Muscle of leg (tissue), 11 donors: ENCODE measurements around the gene CDC42BPA. TPM values are rescaled to one million over a fixed set of nuclear protein-coding genes. Genes with fewer than 3 reads are reported as not detected.
"Not testable (repeated sequence)": the region's sequence is repeated elsewhere in the genome, so short reads cannot be mapped to it uniquely, and the experiment has no call there.

Source experiments
- DNase-seq: peaks from one replicate; pipeline ENCODE4 v3.0.0; 2013
- H3K27ac ChIP-seq: one replicate; pipeline ENCODE4 v1.5.1; 2013; ENCODE audit warnings: mild to moderate bottlenecking, low read length, control low read depth
- H3K27me3 ChIP-seq: one replicate; pipeline ENCODE4 v1.6.1; 2013; ENCODE audit warnings: low read length; ENCODE audit not compliant: control insufficient read depth, insufficient read depth
- H3K36me3 ChIP-seq: one replicate; pipeline ENCODE4 v1.6.1; 2013; ENCODE audit warnings: low read length; ENCODE audit not compliant: control insufficient read depth, insufficient read depth
- H3K4me1 ChIP-seq: one replicate; pipeline ENCODE4 v1.6.1; 2013; ENCODE audit warnings: low read length; ENCODE audit not compliant: control insufficient read depth, insufficient read depth
- H3K4me3 ChIP-seq: one replicate; pipeline ENCODE4 v1.5.1; 2013; ENCODE audit warnings: low read length, control low read depth
- H3K9me3 ChIP-seq: replicated peaks from 2 replicates; pipeline ENCODE4 v1.6.1; 2013; ENCODE audit warnings: low read depth, low read length; ENCODE audit not compliant: control insufficient read depth
- WGBS: methylation state at CpG from one replicate; pipeline ENCODE4 v1.1.5; 2013; ENCODE audit warnings: missing lambda C conversion rate; ENCODE audit not compliant: insufficient coverage; 5-methylcytosine and 5-hydroxymethylcytosine counted together
- polyA plus RNA-seq, 8 donors: library from polyadenylated mRNA; unstranded; fragments of 120-200 nt; gene quantifications; one replicate each; pipeline versions ENCODE4 v1.2.1 to v1.2.3, GENCODE V29; 2013; ENCODE audit warnings: inconsistent platforms in 1 of 8, low replicate concordance in 1 of 8; ENCODE audit not compliant: insufficient read length in 8 of 8, insufficient read depth in 1 of 8
- total RNA-seq: library from RNA; stranded (reverse); fragments of 120-200 nt; gene quantifications from one replicate; pipeline ENCODE4 v1.2.4, GENCODE V29; 2013

The CDC42BPA gene
- total and polyA plus RNA-seq, 9 donors: 22.0 to 38.2 (median 29.3) TPM

- H3K4me1 ChIP-seq: no peaks in the 10 kb centered on the region
- H3K4me3 ChIP-seq: no peak overlapping the region
- no peaks in the 10 kb centered on the region for H3K9me3 ChIP-seq
- 83% methylated on average over 1 of the region's 1 CpG for WGBS
- no peak for DNase-seq
- H3K27me3 ChIP-seq: no peaks in the 10 kb centered on the region
- H3K36me3 ChIP-seq: peaks cover 7% of the 10 kb centered on the region
- no peak overlapping the region for H3K27ac ChIP-seq
Measured at GRCh38 chr1:227124473-227124872, 193.8 kb downstream of the CDC42BPA start.

GRCh38 chr1:227120826-227121225, 197.5 kb downstream of the CDC42BPA start:
- WGBS: 87% methylated on average over 7 of the region's 9 CpGs
- Histone ChIP-seq H3K27ac (no peak overlapping the region), H3K9me3 (no peaks in the 10 kb centered on the region), H3K27me3 (no peaks in the 10 kb centered on the region), H3K4me3 (no peak overlapping the region), H3K4me1 (no peaks in the 10 kb centered on the region), H3K36me3 (no peaks in the 10 kb centered on the region)
- DNase-seq: no peak

- Histone ChIP-seq H3K27me3 (no peaks in the 10 kb centered on the region), H3K27ac (no peak overlapping the region), H3K36me3 (peaks cover 4% of the 10 kb centered on the region), H3K4me1 (no peaks in the 10 kb centered on the region), H3K4me3 (no peak overlapping the region), H3K9me3 (no peaks in the 10 kb centered on the region)
- no peak for DNase-seq
- WGBS: 100% methylated on average over 3 of the region's 6 CpGs
Measured at GRCh38 chr1:227112538-227112937, 205.8 kb downstream of the CDC42BPA start.

- Histone ChIP-seq H3K36me3 (peaks cover 8% of the 10 kb centered on the region), H3K27ac (no peak overlapping the region), H3K4me3 (no peak overlapping the region), H3K4me1 (no peaks in the 10 kb centered on the region), H3K27me3 (no peaks in the 10 kb centered on the region), H3K9me3 (no peaks in the 10 kb centered on the region)
- no peak for DNase-seq
- no CpG with 5 or more reads among the region's 2 CpGs for WGBS
Measured at GRCh38 chr1:227111782-227112181, 206.5 kb downstream of the CDC42BPA start.

- H3K27me3 ChIP-seq, DNase-seq, H3K36me3 ChIP-seq, H3K4me1 ChIP-seq, H3K9me3 ChIP-seq, H3K27ac ChIP-seq, H3K4me3 ChIP-seq: not testable (repeated sequence)
- no CpG with 5 or more reads among the region's 3 CpGs for WGBS
Measured at GRCh38 chr1:227105291-227105690, 213.0 kb downstream of the CDC42BPA start.

- Histone ChIP-seq H3K36me3 (peaks cover 17% of the 10 kb centered on the region), H3K27ac (no peak overlapping the region), H3K4me3 (no peak overlapping the region), H3K4me1 (no peaks in the 10 kb centered on the region), H3K9me3 (no peaks in the 10 kb centered on the region), H3K27me3 (no peaks in the 10 kb centered on the region)
- WGBS: 79% methylated on average over 2 of the region's 5 CpGs
- no peak for DNase-seq
Measured at GRCh38 chr1:227102056-227102455, 216.2 kb downstream of the CDC42BPA start.

- H3K4me1 ChIP-seq: no peaks in the 10 kb centered on the region
- no peak overlapping the region for H3K4me3 ChIP-seq
- no peaks in the 10 kb centered on the region for H3K9me3 ChIP-seq
- H3K27ac ChIP-seq: no peak overlapping the region
- DNase-seq: no peak
- H3K36me3 ChIP-seq: peaks cover 18% of the 10 kb centered on the region
- 75% methylated on average over 1 of the region's 2 CpGs for WGBS
- H3K27me3 ChIP-seq: no peaks in the 10 kb centered on the region
Measured at GRCh38 chr1:227094249-227094966, 223.9 kb downstream of the CDC42BPA start.

- Histone ChIP-seq H3K4me3 (no peak overlapping the region), H3K36me3 (peaks cover 13% of the 10 kb centered on the region), H3K9me3 (no peaks in the 10 kb centered on the region), H3K4me1 (no peaks in the 10 kb centered on the region), H3K27ac (no peak overlapping the region), H3K27me3 (no peaks in the 10 kb centered on the region)
- DNase-seq: no peak
- WGBS: no CpG with 5 or more reads among the region's 1 CpG
Measured at GRCh38 chr1:227093309-227093708, 225.0 kb downstream of the CDC42BPA start.

GRCh38 chr1:227092069-227092468, 226.2 kb downstream of the CDC42BPA start:
- peaks cover 8% of the 10 kb centered on the region for H3K36me3 ChIP-seq
- H3K9me3 ChIP-seq: no peaks in the 10 kb centered on the region
- no peaks in the 10 kb centered on the region for H3K27me3 ChIP-seq
- no peaks in the 10 kb centered on the region for H3K4me1 ChIP-seq
- DNase-seq: peak; percentile 5
- no peak overlapping the region for H3K27ac ChIP-seq
- no peak overlapping the region for H3K4me3 ChIP-seq
- WGBS: no CpG with 5 or more reads among the region's 1 CpG

GRCh38 chr1:227086636-227087035, 231.7 kb downstream of the CDC42BPA start:
- no peak overlapping the region for H3K27ac ChIP-seq
- peaks cover 10% of the 10 kb centered on the region for H3K36me3 ChIP-seq
- no CpG with 5 or more reads among the region's 2 CpGs for WGBS
- no peak for DNase-seq
- no peaks in the 10 kb centered on the region for H3K4me1 ChIP-seq
- no peak overlapping the region for H3K4me3 ChIP-seq
- no peaks in the 10 kb centered on the region for H3K27me3 ChIP-seq
- H3K9me3 ChIP-seq: peaks cover 5% of the 10 kb centered on the region
